ENCODE measurements around the gene S100A10.
A peak's percentile ranks its signal among the peaks of the same experiment; 100 is the strongest.

S100A10 gene

DNA sequence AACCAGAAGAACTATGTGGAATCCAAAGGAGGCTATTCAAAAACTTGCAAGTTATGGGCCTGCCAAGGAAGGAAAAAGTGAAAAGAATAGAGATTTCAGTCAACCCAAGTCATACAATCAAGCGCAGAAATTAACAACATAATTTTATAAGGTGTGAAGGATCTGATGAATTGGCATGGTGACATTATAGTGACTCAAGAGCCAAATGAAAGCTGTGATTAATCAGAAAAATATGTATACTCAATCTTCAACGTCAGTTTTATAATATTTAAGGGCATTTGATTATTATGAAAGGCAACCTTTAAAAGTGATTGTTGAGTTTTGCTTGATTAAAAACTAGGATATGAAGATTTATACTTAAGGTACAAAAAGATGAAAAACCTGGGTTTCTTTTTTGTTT lies 46.5 kb downstream of the S100A10 start:
- TF ChIP-seq TOX (CRISPR knock-in tag; IDR thresholded peaks at IDR 0.05; ENCODE audit: borderline replicate concordance) (no peak), ZFP30 (CRISPR knock-in tag; IDR thresholded peaks at IDR 0.05) (no peak), TCF4 (CRISPR knock-in tag; IDR thresholded peaks at IDR 0.05; ENCODE audit: borderline replicate concordance) (no peak), GLIS3 (CRISPR knock-in tag; IDR thresholded peaks at IDR 0.05) (no peak), ZFP3 (CRISPR knock-in tag; IDR thresholded peaks at IDR 0.05) (no peak), PPARA (CRISPR knock-in tag; IDR thresholded peaks at IDR 0.05; ENCODE audit: borderline replicate concordance) (no peak), ZNF8 (CRISPR knock-in tag; IDR thresholded peaks at IDR 0.05) (no peak)
- TF ChIP-seq, protein P1, sequence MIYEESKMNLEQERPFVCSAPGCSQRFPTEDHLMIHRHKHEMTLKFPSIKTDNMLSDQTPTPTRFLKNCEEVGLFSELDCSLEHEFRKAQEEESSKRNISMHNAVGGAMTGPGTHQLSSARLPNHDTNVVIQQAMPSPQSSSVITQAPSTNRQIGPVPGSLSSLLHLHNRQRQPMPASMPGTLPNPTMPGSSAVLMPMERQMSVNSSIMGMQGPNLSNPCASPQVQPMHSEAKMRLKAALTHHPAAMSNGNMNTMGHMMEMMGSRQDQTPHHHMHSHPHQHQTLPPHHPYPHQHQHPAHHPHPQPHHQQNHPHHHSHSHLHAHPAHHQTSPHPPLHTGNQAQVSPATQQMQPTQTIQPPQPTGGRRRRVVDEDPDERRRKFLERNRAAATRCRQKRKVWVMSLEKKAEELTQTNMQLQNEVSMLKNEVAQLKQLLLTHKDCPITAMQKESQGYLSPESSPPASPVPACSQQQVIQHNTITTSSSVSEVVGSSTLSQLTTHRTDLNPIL (CRISPR knock-in tag; IDR thresholded peaks at IDR 0.05; ENCODE audit: low read depth) = no peak
- TF ChIP-seq, protein P2, sequence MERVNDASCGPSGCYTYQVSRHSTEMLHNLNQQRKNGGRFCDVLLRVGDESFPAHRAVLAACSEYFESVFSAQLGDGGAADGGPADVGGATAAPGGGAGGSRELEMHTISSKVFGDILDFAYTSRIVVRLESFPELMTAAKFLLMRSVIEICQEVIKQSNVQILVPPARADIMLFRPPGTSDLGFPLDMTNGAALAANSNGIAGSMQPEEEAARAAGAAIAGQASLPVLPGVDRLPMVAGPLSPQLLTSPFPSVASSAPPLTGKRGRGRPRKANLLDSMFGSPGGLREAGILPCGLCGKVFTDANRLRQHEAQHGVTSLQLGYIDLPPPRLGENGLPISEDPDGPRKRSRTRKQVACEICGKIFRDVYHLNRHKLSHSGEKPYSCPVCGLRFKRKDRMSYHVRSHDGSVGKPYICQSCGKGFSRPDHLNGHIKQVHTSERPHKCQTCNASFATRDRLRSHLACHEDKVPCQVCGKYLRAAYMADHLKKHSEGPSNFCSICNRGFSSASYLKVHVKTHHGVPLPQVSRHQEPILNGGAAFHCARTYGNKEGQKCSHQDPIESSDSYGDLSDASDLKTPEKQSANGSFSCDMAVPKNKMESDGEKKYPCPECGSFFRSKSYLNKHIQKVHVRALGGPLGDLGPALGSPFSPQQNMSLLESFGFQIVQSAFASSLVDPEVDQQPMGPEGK (CRISPR knock-in tag; IDR thresholded peaks at IDR 0.05; ENCODE audit: borderline replicate concordance) = no peak
- TF ChIP-seq, protein P3, sequence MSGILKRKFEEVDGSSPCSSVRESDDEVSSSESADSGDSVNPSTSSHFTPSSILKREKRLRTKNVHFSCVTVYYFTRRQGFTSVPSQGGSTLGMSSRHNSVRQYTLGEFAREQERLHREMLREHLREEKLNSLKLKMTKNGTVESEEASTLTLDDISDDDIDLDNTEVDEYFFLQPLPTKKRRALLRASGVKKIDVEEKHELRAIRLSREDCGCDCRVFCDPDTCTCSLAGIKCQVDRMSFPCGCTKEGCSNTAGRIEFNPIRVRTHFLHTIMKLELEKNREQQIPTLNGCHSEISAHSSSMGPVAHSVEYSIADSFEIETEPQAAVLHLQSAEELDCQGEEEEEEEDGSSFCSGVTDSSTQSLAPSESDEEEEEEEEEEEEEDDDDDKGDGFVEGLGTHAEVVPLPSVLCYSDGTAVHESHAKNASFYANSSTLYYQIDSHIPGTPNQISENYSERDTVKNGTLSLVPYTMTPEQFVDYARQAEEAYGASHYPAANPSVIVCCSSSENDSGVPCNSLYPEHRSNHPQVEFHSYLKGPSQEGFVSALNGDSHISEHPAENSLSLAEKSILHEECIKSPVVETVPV (CRISPR knock-in tag; IDR thresholded peaks at IDR 0.05) = no peak
- ATAC-seq = no peak

DNA sequence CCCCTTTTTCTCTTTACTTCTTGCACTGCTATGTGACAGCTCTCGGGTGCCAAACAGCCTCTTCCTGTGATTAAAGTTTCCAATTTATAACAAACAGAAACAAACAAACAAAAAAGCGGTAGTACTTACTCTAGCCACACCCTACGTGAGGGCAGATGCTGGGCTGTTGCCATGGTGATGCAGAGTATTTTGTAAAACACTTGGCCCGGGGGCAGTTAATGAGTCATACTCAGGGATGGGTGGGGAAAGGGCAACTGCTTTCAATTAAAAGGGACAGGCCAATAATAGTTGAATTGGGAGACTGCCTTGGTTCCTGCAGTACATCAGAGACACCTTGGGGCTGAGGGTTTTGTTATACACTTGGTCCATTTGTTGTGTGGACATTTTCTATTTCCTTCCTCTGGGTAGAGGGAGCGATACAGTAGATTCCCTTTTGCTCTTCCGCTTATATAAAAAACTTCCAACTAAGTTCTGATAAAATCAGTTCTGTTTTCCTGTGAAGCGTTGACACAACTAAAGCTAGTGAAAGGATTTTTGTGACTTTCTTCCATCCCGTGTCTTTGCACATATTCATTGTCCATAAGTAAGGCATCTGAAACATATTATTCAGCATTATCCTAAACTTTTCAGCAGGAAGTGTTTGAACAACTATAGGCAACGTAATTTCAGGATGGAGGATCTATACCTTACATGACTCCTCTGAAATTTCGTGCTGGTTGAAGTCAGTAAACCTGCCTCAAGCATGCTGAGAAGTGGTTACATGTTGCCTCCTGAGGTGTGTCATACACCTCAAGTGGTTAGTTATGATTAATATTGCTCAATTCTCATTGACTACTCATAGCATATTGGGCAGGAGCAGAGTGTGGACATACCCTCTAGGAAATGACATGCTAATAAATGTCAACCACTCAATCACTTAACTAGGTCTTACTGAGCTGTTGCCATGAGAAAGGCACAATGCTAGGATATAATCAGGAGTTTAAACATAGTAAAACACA lies 47.6 kb downstream of the S100A10 start:
- peak; percentile 75 for ATAC-seq

DNA sequence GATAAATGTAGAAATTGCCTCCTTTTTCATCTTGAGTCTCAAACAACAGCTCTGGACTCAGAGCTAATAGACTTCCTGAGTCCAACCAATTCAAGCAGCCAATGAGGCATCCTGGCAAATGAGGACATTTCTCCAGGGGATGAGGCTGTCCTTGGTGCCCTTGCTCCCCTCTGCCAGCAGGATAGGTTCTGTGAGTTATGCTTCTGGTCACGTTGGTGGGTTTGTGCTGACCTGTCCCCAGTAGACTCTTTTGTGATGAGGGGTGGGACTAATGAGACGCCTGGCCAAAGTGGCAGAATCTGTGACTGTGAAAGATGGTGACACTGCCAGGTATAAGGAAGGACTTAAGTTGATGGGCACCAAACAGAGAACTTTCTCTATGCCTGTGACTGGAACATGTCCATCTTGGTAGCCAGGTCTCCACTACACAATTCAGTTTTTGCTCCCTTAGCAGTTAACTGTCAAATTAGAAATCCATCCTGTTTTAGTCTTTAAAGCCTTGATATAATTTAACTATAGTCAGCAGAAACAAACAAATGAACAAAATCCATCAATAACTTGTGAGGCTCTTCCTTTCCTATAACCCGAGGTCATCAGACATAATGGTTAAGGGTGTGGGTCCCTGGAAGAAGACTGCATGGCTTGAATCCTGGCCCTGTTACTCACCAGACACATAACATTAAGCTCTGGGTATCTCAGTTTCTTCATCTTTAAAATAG lies 48.6 kb downstream of the S100A10 start:
- TF ChIP-seq CSDC2 (CRISPR knock-in tag; IDR thresholded peaks at IDR 0.05) (no peak), PPARA (CRISPR knock-in tag; IDR thresholded peaks at IDR 0.05; ENCODE audit: borderline replicate concordance) (no peak), RARB (CRISPR knock-in tag; IDR thresholded peaks at IDR 0.05) (no peak), ARNTL (CRISPR knock-in tag; IDR thresholded peaks at IDR 0.05; ENCODE audit: borderline replicate concordance, low read depth) (no peak), TCF4 (CRISPR knock-in tag; IDR thresholded peaks at IDR 0.05; ENCODE audit: borderline replicate concordance) (no peak), SNAI2 (CRISPR knock-in tag; IDR thresholded peaks at IDR 0.05) (no peak)
- TF ChIP-seq, protein P4, sequence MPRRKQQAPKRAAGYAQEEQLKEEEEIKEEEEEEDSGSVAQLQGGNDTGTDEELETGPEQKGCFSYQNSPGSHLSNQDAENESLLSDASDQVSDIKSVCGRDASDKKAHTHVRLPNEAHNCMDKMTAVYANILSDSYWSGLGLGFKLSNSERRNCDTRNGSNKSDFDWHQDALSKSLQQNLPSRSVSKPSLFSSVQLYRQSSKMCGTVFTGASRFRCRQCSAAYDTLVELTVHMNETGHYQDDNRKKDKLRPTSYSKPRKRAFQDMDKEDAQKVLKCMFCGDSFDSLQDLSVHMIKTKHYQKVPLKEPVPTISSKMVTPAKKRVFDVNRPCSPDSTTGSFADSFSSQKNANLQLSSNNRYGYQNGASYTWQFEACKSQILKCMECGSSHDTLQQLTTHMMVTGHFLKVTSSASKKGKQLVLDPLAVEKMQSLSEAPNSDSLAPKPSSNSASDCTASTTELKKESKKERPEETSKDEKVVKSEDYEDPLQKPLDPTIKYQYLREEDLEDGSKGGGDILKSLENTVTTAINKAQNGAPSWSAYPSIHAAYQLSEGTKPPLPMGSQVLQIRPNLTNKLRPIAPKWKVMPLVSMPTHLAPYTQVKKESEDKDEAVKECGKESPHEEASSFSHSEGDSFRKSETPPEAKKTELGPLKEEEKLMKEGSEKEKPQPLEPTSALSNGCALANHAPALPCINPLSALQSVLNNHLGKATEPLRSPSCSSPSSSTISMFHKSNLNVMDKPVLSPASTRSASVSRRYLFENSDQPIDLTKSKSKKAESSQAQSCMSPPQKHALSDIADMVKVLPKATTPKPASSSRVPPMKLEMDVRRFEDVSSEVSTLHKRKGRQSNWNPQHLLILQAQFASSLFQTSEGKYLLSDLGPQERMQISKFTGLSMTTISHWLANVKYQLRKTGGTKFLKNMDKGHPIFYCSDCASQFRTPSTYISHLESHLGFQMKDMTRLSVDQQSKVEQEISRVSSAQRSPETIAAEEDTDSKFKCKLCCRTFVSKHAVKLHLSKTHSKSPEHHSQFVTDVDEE (CRISPR knock-in tag; IDR thresholded peaks at IDR 0.05) = no peak
- no peak for ATAC-seq

More for the DNA sequence above, 47.6 kb downstream of the S100A10 start:
- TF ChIP-seq ZFP30 (CRISPR knock-in tag; IDR thresholded peaks at IDR 0.05) (no peak), TCF4 (CRISPR knock-in tag; IDR thresholded peaks at IDR 0.05; ENCODE audit: borderline replicate concordance) (no peak)

GRCh38 chr1:151944126-151944856 lies 49.4 kb downstream of the S100A10 start:
- no peak for ATAC-seq
- TF ChIP-seq, protein P5, sequence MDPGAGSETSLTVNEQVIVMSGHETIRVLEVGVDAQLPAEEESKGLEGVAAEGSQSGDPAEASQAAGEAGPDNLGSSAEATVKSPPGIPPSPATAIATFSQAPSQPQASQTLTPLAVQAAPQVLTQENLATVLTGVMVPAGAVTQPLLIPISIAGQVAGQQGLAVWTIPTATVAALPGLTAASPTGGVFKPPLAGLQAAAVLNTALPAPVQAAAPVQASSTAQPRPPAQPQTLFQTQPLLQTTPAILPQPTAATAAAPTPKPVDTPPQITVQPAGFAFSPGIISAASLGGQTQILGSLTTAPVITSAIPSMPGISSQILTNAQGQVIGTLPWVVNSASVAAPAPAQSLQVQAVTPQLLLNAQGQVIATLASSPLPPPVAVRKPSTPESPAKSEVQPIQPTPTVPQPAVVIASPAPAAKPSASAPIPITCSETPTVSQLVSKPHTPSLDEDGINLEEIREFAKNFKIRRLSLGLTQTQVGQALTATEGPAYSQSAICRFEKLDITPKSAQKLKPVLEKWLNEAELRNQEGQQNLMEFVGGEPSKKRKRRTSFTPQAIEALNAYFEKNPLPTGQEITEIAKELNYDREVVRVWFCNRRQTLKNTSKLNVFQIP (CRISPR knock-in tag; IDR thresholded peaks at IDR 0.05; ENCODE audit: borderline replicate concordance, low read depth) = no peak
- no peak for TF ChIP-seq ARNTL (CRISPR knock-in tag; IDR thresholded peaks at IDR 0.05; ENCODE audit: borderline replicate concordance, low read depth)
- TF ChIP-seq ZC3H10 (CRISPR knock-in tag; IDR thresholded peaks at IDR 0.05) = no peak
- TF ChIP-seq ZNF70 (CRISPR knock-in tag; IDR thresholded peaks at IDR 0.05) = no peak
- TF ChIP-seq, protein P3 (CRISPR knock-in tag; IDR thresholded peaks at IDR 0.05) = no peak
- no peak for TF ChIP-seq SNAI2 (CRISPR knock-in tag; IDR thresholded peaks at IDR 0.05)
- no peak for TF ChIP-seq ZFP30 (CRISPR knock-in tag; IDR thresholded peaks at IDR 0.05)
- no peak for TF ChIP-seq OSR1 (CRISPR knock-in tag; IDR thresholded peaks at IDR 0.05)
- TF ChIP-seq, protein P2 (CRISPR knock-in tag; IDR thresholded peaks at IDR 0.05; ENCODE audit: borderline replicate concordance) = no peak
